HG03066 (cell line): Measurements from ENCODE around the gene CASKIN2.
"Not testable (repeated sequence)": the region's sequence is repeated elsewhere in the genome, so short reads cannot be mapped to it uniquely, and the experiment has no call there.

ENCODE experiments used
- ATAC-seq: cut with Tn5 transposase; IDR thresholded peaks from one replicate; pipeline ENCODE4 v1.9.1; 2021; ENCODE audit warnings: low read depth; ENCODE audit not compliant: unreplicated experiment

CASKIN2 gene

DNA sequence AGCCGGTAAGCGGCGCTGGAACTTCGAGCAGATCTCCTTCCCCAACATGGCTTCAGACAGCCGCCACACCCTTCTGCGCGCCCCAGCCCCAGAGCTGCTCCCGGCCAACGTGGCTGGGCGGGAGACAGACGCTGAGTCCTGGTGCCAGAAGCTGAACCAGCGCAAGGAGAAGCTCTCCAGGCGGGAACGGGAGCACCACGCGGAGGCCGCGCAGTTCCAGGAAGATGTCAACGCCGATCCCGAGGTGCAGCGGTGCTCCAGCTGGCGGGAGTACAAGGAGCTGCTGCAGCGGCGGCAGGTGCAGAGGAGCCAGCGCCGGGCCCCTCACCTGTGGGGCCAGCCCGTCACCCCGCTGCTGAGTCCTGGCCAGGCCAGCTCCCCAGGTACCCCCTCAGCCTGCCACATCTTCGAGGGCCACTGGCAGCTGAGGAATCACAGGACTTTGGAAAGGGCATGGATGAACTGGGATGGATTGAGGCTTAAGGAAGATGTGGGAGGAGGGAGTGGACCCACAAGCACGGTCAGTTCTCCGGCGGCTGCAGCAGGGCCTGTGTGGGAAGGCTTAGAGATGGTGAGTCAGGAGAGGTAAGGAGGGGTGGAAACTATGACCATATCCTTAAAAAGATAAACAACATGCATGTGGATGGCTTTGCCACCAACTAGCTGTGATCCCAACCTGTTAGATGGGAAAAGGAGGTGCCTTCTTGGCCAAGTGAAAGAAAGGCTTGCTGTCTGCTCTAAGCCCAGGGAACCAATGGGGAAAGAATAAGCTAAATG, 6.8 kb upstream of the CASKIN2 start:
- no peak for ATAC-seq

DNA sequence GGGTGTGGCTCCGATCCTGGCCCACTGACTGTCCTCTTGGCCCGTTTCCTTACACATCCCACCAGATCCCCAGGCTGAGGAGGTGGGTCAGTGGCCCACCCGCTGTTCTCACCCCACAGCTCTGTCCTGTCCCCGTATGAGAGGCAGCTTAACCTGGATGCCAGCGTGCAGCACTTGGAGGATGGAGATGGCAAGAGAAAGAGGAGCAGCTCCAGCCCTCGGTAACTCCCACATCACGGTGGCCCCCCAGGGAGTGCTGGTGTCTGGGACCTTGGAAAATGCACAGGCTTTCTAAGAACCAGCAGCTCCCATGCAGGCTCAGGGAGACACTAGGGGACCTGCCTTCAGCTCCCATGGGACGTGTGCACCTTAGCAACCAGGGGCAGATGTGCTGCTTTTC, 6.0 kb upstream of the CASKIN2 start:
- no peak for ATAC-seq

DNA sequence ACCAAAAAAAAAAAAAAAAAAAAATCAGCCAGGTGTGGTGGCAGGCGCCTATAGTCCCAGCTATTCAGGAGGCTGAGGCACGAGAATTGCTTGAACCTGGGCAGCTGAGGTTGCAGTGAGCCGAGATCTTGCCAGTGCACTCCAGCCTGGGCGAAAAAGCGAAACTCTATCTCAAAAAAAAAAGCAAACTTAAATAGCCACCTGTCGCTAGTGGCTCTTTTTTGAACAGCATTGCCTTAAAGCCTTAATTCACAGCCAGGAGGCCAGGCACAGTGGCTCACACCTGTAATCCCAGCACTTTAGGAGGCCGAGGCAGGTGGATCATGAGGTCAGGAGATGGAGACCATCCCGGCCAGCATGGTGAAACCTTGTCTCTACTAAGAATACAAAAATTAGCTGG, 5.1 kb upstream of the CASKIN2 start:
- ATAC-seq, result not testable (repeated sequence)

DNA sequence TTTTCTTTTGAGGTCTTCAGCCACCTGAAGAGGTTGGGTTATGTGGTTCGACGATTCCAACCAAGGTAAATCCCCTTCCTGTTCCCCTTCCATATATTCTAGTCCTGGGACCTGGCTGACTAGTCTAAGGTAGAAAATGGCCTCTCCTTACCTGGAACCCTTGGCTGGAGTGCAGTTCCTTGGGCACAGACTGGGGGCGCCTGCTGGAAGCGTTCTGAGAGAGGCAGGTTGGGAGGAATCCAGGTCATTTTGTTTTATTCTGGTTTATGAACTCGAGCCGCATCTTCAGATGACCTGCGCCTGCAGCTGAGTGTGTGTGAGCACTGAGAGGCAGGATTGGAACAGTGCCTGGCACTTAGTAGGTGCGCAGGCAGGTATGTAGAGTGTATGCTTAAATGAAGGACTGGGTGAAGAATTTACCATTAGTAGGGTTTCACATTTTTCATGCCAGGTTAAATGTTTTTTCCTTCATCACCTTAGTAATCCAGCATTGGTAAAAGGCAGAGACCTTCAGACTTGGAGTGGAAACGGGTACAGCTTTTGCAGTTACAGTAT, 3.7 kb upstream of the CASKIN2 start:
- ATAC-seq, result no peak

DNA sequence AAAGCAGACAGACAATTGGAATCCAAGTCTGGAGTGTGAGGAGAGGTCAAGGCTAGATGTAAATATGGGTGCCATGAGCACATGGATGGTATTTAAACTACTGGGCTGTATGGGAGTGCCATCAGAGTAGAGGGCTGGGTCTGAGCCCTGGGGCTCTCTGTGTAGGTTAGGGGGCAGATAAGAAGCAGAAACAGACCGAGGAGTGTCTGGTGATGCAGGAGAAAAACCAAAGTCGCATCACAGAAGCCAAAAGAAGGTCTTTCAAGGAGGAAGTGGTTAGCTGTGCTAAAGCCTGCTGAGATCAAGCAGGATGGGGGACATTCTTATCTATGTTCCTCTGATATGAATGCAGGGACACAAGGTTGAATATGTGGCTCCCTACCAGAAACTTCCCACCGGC, 2.9 kb upstream of the CASKIN2 start:
- no peak for ATAC-seq

DNA sequence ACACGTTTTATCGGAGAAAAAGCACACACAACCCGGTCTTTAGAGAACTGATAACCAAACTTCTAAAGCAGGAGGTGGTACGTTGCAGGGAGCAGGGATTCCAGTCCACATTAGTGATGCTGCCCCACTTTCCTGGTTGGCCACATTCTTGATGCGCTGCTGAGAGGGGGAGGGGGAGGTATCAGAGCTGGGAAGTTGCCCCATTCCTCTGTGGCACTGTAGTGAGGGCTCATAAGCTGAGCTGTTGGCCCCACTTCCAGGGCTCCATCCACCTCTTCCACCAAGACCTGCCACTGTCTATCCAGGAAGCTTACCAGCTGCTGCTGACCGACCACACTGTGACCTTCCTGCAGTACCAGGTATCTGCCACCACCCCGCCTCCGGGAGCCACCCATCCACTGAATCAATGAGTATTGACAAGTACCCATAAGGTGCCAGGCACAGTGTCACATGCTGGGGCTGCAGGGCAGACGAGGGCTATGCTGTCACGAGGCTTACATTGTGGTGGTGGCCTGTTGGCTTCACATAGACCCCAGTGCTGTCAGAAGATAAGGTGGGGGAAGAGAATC, 2.0 kb upstream of the CASKIN2 start:
- ATAC-seq, result no peak

DNA sequence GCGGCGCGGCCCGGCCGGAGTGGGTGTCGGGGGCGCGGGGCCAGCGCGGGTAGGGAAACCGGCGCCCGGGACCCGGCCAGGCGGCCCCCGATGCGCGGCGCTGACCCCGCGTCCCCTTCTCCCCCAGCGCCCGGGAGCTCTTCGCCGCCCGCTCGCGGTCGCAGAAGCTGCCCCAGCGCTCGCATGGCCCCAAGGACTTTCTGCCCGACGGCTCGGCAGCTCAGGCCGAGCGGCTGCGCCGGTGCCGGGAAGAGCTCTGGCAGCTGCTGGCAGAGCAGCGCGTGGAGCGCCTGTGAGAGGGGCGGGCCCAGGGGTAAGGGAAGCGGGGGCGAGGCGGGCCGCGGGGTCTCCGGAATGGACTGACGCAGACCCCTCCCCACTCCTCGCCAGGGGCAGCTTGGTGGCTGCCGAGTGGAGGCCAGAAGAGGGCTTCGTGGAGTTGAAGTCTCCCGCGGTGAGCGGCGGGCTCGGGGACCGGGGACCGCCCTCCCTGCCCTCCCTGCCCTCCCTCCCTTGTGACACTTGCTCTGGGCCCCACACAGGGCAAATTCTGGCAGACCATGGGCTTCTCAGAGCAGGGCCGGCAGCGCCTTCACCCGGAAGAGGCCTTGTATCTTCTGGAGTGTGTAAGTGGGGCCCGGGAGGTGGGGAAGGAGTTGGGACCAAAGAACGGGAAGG, 1.4 kb upstream of the CASKIN2 start:
- ATAC-seq, result peak; percentile 3

DNA sequence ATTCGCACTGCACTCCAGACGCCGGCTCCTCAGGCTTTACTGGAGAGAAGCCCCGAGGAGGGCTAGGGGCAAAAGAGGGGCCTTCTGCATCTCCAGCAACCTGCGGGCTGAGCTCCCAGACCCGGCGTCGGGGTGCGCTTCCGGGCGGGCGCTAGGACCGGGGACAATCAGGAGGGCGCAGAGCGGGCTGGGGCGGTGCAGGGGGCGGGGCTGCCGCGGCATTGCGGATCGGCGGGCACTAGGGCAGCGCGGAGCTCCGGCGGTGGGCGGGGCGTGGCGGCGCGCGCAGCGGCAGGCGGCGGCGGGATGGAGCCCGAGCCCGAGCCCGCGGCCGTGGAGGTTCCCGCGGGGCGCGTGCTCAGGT, 900 bp upstream of the CASKIN2 start, which contains the start of gene TSEN54:
Gene TSEN54 (plus strand): TSS at position 274 of the 364 bp plus-strand sequence. CDS start 33 bp downstream, at position 307.
- ATAC-seq, result peak; percentile 77

DNA sequence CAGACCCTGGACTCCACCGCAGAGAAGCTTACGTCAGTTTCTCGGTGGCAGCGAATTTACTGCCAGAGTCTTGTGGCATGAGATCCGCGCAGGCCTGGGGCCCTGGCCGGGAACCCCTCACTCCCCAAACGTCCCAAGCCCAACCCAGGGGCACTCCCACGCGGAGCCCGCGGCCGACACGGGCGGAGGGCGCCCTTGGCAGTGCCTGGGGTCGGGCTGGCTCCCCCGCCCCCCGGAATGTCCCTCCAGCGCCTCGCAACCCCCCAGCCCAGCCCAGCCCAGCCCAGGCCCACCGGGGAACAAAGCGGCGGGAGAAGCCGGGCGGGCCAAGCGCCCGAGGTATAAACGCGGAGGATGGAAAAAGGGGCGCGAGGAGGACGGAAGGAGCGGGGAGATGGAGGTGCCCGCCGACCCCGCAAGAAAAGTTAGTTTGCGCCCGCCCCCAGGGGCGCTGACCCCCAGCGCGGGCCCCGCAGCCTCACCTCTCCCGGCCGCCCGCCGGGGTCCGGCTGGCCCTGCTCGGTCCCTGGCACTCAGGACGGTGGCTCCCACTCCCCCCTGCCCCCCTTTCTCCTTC, 330 bp downstream of the CASKIN2 start:
- no peak for ATAC-seq

DNA sequence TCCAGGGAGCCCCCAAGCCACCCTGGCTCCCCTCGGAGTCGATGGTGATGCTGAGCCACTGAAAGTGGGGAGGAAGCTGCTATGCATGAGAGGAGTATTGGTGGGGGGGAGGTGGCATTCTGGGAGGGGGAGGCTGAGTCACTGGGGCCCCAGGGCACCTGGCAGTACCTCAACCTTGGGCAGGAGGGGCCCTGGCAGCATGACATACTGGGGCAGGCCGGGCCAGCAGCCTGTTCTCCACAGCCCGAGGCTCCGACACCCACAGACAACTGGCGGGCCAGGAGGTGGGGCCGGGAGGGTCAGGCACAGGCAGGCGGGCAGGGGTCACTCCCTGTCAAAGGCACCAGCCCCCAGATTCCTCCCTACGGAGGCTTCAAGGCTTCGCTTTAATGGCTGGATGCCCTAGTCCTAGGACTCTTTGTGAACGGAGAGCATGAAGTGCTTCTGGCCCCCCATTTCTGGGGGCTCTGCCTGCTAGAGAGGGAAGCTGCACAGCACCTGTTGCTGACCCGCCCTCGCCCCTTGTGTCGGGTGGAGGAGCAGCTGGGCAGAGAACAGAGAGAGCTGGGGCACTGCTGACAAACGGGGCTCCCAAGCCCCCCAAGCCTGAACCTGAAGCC, 928 bp downstream of the CASKIN2 start:
- no peak for ATAC-seq

DNA sequence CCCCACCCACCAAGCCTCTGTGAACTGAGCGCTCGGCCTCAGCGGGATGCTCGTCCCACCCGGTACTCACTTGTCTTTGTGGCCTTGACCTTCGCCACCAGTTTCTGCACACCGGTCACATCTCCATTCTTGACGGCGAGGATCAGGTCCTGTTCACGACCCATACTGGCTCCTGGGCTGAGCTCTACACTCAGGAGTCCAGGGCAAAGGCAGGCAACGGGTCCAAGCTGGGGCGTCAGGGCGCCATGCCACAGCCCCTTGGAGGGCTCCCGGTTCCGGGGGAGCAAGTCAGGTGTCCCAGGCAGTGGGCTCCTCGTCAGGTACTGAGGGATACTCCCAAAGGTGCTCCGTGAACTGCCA, 1.7 kb downstream of the CASKIN2 start:
- no peak for ATAC-seq

DNA sequence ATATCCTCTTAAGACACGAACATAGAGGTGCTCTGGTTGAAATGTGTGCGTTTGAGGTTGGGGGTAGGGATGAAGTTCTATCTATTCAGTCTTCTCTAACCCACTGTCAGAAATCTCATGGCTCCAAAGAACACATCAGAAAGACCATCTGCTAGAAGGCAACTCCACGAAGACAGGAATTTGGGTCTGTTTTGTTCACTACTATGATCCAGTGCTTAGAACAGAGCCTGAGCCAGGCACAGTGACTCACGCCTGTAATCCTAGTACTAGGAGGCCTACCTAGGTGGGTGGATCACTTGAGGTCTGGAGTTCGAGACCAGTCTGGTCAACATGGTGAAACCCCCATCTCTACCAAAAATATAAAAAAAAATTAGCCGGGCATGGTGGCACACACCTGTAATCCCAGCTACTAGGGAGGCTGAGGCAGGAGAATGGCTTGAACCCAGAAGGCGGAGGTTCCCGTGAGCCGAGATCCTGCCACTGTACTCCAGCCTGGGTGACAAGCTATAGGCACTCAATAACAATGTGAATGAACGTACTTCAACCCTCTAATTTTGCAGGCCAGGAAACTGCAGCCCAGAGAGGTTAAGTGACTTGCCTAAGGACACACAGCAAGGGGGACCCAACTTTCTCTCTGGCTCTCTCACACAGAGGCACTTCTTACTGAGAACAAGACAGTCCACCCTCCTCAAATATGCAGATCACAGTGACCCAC, 2.3 kb downstream of the CASKIN2 start:
- no peak for ATAC-seq

DNA sequence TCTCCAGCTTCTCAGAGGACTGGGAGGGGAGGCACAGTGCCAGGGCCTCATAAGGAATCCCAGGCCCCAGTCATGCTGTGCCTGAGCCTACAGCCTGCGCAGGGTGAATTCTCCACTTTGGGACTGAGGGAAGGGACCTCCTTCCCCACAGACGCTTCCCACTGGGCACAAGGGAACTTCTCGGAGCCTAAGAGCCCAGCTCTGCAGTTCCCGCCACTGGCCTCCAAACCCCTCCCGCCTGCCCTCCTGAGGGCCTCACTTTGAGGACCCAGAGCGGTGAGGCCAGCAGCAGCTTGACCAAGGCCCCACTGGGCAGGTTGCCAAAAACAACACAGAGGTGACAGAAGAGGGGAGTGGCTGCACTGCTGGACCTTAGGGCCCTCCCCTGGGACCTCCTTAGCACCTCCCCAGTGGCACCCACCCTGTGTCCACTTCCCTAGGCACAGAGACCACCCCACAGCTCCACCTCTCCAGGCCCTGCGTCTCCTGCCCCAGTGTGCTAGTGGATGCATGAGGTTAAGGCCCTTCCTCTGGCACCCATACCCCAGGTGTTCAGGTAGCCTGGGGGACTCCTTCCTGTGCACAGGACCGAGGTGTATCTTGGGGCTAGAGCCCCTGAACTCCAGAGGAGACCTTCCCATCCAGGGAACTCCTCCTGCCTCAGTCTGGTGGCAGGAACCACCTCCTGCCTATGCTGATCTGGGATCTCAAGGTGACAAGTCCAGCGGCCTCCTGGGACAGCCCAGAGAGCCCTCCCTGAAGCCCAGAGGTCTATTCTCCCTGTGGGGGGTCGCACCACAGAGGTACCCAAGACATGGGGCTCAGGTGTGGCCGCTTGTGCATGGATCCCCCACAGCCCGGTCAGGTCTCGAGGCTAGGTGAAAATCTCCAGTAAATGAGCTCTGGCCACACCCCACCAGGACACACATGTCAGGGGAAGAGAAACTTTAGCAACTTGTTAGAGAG, 3.4 kb downstream of the CASKIN2 start:
- ATAC-seq, result no peak

DNA sequence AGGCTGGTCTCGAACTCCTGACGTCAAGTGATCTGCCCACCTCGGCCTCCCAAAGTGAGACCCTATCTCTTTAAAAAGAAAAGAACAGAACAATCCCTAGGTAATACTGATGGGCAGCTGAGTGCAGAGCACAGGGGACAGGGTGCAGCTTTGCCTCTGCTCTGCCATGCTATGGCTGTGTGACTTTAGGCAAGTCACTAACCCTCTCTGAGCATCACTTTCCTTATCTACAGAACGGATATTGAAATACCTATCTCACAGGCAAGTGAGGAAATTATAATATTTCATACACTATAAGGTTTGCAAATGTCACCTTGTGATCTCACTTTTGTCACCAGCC, 4.1 kb downstream of the CASKIN2 start:
- no peak for ATAC-seq

DNA sequence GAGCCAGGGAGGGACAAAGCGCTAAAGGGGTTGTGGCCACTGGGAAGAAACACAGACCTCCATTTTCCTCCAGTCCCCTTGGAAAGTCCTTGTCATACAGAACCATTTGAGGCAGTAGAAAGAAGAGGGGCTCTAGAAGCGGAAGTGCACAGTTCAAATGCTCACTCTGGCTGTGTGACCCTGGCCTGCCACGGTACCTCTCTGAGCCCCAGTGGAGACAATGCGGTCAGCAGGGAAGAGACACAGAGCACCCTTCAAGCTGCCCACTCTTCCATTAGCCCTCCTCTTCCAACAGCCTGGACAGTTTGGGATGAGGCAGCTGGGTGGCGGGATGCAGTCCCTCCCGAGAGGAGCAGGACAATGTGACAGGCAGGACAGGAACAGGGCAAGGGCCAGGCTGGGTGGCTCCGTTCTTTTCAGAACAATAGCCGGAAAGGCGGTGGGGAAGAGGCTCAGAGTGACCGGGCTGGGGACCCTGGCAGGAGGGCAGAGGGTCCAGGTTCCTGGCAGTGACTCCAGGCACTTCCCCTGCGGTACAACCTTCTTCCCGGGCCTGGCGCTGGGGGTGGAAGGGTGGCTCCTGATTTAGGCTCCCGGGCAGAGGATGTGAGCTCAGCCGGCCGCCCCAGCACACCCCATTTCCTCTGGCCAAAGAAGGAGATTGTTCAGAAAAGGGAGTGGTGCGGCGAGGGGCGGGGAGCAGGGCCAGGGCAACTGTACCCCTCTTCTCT, 5.6 kb downstream of the CASKIN2 start:
- ATAC-seq, result no peak

DNA sequence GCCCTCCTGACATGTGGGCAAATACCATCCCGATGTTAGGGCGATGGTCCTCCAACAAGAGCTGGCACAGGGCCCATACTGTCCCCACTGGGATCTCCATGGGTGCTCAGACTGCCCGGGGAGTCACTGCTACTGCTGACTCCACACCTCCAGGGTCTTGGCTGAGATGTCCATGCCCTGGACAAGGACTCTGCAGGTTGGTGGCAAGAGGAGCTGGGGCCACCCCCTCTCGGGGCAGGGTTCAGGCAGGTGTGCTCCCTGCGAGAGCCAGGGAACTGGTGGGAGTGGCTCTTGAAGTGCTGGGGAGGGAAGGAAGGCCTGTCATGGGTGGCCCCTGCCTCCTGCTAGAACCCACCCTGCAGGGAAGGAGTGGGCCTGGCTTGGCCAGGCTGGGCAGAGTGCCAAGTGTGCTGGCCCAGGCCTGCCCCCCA, 6.4 kb downstream of the CASKIN2 start:
- no peak for ATAC-seq

DNA sequence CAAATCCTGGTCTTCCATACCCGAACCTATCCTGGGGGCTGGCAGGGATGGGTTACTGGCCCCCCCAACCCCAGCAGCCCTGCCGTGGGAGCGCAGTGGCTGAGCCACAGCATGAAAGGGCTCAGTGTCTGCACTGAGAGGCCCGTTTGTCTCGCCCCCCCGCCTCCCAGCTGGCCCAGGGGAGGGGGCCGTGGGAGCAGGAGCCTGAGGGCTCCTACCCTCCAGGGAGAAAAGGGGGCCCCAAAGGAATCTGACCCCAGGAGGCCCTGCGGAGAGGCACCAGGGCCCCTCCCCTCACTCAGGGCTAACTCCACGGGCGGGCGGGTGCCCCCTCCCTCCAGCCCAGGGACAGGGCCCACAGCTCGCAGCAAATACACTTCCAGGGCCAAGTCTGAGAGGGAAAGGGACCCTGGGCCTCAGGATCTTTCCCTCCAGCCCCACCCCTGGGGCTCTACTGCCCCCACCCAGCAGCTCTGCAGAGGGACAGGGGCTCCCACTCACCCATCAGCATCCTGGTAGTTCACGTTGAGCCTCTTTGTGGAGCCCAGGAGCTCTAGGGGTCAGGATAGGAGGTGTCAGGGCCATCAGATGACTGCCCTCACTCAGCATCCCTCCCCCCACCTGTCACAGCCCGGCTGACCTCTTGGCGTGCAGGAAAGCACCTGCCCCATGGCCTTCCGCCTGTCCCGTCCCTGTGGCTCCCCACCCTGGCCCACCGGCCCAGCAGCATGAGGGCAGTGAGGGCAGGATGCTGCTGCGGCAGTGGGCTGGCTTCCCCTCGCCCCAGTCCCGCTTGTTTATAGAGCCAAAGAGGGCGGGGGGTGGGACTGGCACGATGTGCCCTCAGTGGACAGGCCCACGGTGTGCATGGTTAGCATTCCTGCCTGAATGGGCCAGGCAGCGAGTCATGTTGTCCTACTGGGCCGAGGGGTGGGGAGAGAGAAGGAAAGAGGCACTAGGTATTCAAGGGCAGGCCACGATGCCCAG, 7.3 kb downstream of the CASKIN2 start:
- ATAC-seq, result no peak
